GM23338 (cell line): ENCODE results near the gene PRKD1.

ENCODE experiments used
- EZH2 ChIP-seq: fragments of 200-600 bp; sonication (generic); IDR thresholded peaks from one replicate; pipeline ENCODE4 v1.8.0; 2017; ENCODE audit warnings: antibody characterized with exemption, mild to moderate bottlenecking, low read depth; ENCODE audit not compliant: unreplicated experiment
- EZH2phosphoT487 ChIP-seq: fragments of 200-600 bp; sonication (generic); IDR thresholded peaks from one replicate; pipeline ENCODE4 v1.8.1; 2018; ENCODE audit warnings: antibody characterized with exemption; ENCODE audit not compliant: unreplicated experiment
- JUNB ChIP-seq: IDR thresholded peaks from one replicate; pipeline ENCODE4 v1.6.1; 2016; ENCODE audit warnings: antibody characterized with exemption; ENCODE audit not compliant: unreplicated experiment
- ZNF331 ChIP-seq: fragments of 250-450 bp; sonication (Bioruptor Pico); IDR thresholded peaks from 2 replicates; pipeline ENCODE4 v1.5.0; 2020; ENCODE audit warnings: low read depth, mild to moderate bottlenecking, moderate library complexity
- TF ChIP-seq, protein P1 (sequence below), 2 experiments: fragments of 200-600 bp in 1 of 2; sonication (generic) in 1 of 2; conservative IDR thresholded peaks; 2 replicates each; pipeline versions ENCODE4 v1.5.1 to v1.6.1; 2016 to 2017; ENCODE audit warnings: antibody characterized with exemption in 2 of 2, low read depth in 2 of 2, mild to moderate bottlenecking in 2 of 2, moderate library complexity in 1 of 2
- TF ChIP-seq, protein P2 (sequence below): IDR thresholded peaks from 2 replicates; pipeline ENCODE4 v1.6.1; 2016; ENCODE audit warnings: antibody characterized with exemption
- TF ChIP-seq, protein P3 (sequence below): fragments of 250-450 bp; sonication (Bioruptor Pico); IDR thresholded peaks from 2 replicates; pipeline ENCODE4 v1.5.0; 2020; ENCODE audit warnings: mild to moderate bottlenecking, moderate library complexity

DNA sequence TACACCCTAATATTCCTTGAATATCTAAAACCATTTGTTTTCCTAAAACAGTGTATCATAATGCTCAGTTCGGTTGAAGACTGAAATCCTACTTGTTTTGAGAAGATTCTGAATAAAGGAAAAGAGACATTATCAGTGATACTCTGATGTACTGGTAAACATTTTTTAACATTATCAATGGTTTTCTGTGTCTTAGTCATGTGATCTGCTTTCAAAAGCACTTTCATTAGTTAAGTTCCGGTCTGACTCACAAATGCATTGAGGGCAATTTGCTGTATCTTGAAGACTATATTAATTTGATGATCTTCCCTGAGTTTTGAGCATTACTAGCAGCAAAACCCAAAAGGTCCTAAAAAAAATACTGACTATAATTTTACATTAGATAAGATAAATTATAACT, 145.6 kb downstream of the PRKD1 start:
- TF ChIP-seq, protein P1, sequence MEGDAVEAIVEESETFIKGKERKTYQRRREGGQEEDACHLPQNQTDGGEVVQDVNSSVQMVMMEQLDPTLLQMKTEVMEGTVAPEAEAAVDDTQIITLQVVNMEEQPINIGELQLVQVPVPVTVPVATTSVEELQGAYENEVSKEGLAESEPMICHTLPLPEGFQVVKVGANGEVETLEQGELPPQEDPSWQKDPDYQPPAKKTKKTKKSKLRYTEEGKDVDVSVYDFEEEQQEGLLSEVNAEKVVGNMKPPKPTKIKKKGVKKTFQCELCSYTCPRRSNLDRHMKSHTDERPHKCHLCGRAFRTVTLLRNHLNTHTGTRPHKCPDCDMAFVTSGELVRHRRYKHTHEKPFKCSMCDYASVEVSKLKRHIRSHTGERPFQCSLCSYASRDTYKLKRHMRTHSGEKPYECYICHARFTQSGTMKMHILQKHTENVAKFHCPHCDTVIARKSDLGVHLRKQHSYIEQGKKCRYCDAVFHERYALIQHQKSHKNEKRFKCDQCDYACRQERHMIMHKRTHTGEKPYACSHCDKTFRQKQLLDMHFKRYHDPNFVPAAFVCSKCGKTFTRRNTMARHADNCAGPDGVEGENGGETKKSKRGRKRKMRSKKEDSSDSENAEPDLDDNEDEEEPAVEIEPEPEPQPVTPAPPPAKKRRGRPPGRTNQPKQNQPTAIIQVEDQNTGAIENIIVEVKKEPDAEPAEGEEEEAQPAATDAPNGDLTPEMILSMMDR (conservative IDR thresholded peaks at IDR 0.05; ENCODE audit: low read depth in 2 of 2): no peak
- TF ChIP-seq, protein P2, sequence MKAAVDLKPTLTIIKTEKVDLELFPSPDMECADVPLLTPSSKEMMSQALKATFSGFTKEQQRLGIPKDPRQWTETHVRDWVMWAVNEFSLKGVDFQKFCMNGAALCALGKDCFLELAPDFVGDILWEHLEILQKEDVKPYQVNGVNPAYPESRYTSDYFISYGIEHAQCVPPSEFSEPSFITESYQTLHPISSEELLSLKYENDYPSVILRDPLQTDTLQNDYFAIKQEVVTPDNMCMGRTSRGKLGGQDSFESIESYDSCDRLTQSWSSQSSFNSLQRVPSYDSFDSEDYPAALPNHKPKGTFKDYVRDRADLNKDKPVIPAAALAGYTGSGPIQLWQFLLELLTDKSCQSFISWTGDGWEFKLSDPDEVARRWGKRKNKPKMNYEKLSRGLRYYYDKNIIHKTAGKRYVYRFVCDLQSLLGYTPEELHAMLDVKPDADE: no peak
- TF ChIP-seq EZH2: no peak
- TF ChIP-seq, protein P3, sequence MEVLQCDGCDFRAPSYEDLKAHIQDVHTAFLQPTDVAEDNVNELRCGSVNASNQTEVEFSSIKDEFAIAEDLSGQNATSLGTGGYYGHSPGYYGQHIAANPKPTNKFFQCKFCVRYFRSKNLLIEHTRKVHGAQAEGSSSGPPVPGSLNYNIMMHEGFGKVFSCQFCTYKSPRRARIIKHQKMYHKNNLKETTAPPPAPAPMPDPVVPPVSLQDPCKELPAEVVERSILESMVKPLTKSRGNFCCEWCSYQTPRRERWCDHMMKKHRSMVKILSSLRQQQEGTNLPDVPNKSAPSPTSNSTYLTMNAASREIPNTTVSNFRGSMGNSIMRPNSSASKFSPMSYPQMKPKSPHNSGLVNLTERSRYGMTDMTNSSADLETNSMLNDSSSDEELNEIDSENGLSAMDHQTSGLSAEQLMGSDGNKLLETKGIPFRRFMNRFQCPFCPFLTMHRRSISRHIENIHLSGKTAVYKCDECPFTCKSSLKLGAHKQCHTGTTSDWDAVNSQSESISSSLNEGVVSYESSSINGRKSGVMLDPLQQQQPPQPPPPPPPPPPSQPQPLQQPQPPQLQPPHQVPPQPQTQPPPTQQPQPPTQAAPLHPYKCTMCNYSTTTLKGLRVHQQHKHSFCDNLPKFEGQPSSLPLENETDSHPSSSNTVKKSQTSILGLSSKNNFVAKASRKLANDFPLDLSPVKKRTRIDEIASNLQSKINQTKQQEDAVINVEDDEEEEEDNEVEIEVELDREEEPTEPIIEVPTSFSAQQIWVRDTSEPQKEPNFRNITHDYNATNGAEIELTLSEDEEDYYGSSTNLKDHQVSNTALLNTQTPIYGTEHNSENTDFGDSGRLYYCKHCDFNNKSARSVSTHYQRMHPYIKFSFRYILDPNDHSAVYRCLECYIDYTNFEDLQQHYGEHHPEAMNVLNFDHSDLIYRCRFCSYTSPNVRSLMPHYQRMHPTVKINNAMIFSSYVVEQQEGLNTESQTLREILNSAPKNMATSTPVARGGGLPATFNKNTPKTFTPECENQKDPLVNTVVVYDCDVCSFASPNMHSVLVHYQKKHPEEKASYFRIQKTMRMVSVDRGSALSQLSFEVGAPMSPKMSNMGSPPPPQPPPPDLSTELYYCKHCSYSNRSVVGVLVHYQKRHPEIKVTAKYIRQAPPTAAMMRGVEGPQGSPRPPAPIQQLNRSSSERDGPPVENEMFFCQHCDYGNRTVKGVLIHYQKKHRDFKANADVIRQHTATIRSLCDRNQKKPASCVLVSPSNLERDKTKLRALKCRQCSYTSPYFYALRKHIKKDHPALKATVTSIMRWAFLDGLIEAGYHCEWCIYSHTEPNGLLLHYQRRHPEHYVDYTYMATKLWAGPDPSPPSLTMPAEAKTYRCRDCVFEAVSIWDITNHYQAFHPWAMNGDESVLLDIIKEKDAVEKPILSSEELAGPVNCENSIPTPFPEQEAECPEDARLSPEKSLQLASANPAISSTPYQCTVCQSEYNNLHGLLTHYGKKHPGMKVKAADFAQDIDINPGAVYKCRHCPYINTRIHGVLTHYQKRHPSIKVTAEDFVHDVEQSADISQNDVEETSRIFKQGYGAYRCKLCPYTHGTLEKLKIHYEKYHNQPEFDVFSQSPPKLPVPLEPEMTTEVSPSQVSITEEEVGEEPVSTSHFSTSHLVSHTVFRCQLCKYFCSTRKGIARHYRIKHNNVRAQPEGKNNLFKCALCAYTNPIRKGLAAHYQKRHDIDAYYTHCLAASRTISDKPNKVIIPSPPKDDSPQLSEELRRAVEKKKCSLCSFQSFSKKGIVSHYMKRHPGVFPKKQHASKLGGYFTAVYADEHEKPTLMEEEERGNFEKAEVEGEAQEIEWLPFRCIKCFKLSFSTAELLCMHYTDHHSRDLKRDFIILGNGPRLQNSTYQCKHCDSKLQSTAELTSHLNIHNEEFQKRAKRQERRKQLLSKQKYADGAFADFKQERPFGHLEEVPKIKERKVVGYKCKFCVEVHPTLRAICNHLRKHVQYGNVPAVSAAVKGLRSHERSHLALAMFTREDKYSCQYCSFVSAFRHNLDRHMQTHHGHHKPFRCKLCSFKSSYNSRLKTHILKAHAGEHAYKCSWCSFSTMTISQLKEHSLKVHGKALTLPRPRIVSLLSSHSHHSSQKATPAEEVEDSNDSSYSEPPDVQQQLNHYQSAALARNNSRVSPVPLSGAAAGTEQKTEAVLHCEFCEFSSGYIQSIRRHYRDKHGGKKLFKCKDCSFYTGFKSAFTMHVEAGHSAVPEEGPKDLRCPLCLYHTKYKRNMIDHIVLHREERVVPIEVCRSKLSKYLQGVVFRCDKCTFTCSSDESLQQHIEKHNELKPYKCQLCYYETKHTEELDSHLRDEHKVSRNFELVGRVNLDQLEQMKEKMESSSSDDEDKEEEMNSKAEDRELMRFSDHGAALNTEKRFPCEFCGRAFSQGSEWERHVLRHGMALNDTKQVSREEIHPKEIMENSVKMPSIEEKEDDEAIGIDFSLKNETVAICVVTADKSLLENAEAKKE (CRISPR knock-in tag): no peak
- TF ChIP-seq JUNB: no peak
- no peak for TF ChIP-seq ZNF331 (CRISPR knock-in tag)
- TF ChIP-seq EZH2phosphoT487: no peak
